HL-60 (cell line): Measurements from ENCODE around the gene INTS3.

Experiments used
- DNase-seq, 2 experiments: peaks; one replicate each; pipeline ENCODE4 v3.0.0-alpha.2; 2010 to 2020; ENCODE audit warnings: low read depth in 1 of 2, low spot score in 1 of 2
- H3K27ac ChIP-seq: fragments of 250-450 bp; sonication (Bioruptor Pico); replicated peaks from 2 replicates; pipeline ENCODE4 v1.5.1; 2020; ENCODE audit warnings: mild to moderate bottlenecking, moderate library complexity
- H3K27me3 ChIP-seq: fragments of 250-450 bp; sonication (Bioruptor Pico); 2 replicates; pipeline ENCODE4 v1.5.1; 2021; ENCODE audit warnings: mild to moderate bottlenecking, moderate library complexity; ENCODE audit not compliant: insufficient read depth, poor library complexity, severe bottlenecking
- H3K4me3 ChIP-seq: replicated peaks from 2 replicates; pipeline ENCODE4 v1.5.1; 2011; ENCODE audit warnings: mild to moderate bottlenecking, control low read depth, low read length; ENCODE audit not compliant: insufficient read depth
- CTCF ChIP-seq: IDR thresholded peaks from one replicate; pipeline ENCODE4 v1.5.1; 2011; ENCODE audit warnings: low read length, control low read depth, inconsistent platforms; ENCODE audit not compliant: insufficient read depth
- GABPA ChIP-seq: IDR thresholded peaks from 2 replicates; pipeline ENCODE4 v1.6.1; 2012; ENCODE audit warnings: low read depth
- POLR2AphosphoS5 ChIP-seq: IDR thresholded peaks from 2 replicates; pipeline ENCODE4 v1.6.1; 2012; ENCODE audit warnings: low read depth
- REST ChIP-seq: IDR thresholded peaks from 2 replicates; pipeline ENCODE4 v1.6.1; 2012; ENCODE audit warnings: low read depth; ENCODE audit not compliant: insufficient replicate concordance
- SPI1 ChIP-seq: IDR thresholded peaks from 2 replicates; pipeline ENCODE4 v1.6.1; 2012; ENCODE audit warnings: low read depth, mild to moderate bottlenecking, borderline replicate concordance

INTS3 gene

GRCh38 chr1:153791648-153792253, 63.9 kb downstream of the INTS3 start:
- peak in 1 of 2 experiments; percentile 36 for DNase-seq
- Histone ChIP-seq H3K4me3 (no peak overlapping the region), H3K27me3 (no peaks in the 10 kb centered on the region), H3K27ac (peak overlapping the region; percentile 85)
- TF ChIP-seq CTCF (no peak), SPI1 (peak; percentile 80)

- Histone ChIP-seq H3K27me3 (no peaks in the 10 kb centered on the region), H3K4me3 (no peak overlapping the region), H3K27ac (no peak overlapping the region)
- no peak for DNase-seq
- TF ChIP-seq SPI1 (no peak), GABPA (no peak), CTCF (no peak), REST (no peak), POLR2AphosphoS5 (no peak)
Measured at GRCh38 chr1:153792631-153793041, 64.8 kb downstream of the INTS3 start.

DNA sequence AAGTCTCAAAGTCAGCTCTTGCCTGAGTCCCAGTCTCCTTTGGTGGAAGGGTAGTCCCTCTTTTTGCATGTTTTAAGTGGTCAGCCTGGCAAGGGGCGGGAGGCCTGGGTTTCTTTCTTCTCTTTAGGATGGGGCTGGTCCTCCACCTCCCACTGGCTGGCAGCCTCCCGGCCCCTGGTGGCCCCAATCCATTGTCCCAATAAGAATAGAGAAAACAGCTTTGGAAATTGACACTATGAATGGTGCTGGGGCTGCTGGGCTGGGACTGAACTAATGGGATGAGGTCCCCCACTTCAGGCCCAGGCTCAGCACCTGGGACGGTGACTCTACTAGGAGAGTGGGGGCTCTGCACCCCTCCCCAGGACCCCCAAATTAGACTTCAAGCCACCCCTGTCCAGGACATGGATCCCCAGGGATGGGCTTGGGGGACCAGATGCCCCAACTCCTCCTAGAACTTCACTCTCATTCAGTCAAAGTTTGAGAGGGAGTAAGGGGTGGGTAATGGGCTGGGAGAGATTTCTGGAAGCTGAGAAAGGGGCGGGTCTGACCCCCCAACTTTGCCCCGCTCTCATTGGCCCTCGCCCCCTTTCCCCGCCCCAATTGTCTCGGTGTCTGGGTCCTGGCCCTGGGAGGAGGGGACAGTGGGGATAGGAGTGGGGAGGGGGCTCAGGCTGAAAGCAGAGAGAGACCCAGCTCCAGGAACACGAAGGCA, 65.6 kb downstream of the INTS3 start:
- DNase-seq, result no peak
- Histone ChIP-seq H3K4me3 (no peak overlapping the region), H3K27me3 (no peaks in the 10 kb centered on the region), H3K27ac (no peak overlapping the region)
- TF ChIP-seq CTCF (no peak), GABPA (no peak), SPI1 (no peak), POLR2AphosphoS5 (no peak), REST (no peak)

- no peaks in the 10 kb centered on the region for H3K27me3 ChIP-seq
- no peak for DNase-seq
- TF ChIP-seq POLR2AphosphoS5 (no peak), REST (no peak), CTCF (no peak), GABPA (no peak), SPI1 (no peak)
- no peak overlapping the region for H3K27ac ChIP-seq
- no peak overlapping the region for H3K4me3 ChIP-seq
Measured at GRCh38 chr1:153793973-153794615, 66.2 kb downstream of the INTS3 start.
